ENCODE measurements around the gene WWOX. TPM values are rescaled to one million over a fixed set of nuclear protein-coding genes. Genes with fewer than 3 reads are reported as not detected.

The WWOX gene
- total and polyA plus RNA-seq, 2 donors (not counting 3 experiments of a cell fraction or from before 2014, with no cell fraction given), result 6.2 to 12.5 TPM

DNA sequence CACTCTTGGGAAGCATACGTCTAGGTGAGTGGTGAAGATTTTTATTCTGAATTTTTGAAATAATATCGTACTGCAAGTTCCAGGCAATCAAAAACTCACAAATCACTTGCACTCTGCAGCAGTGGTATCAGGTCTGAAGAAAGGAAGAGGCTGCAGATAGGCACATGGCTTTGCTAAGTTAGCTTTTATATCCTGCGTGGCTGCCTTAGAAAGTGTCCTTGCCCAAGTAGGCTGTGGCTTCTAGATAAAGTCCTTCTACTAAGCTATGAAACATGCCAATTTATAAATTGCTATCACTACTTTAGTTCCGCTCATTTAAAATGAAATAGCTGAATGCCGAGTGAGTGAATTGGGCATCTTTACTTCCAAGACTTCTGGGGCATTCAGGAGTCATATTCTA lies 17.9 kb downstream of the WWOX start:
- Histone ChIP-seq H3K79me2 (ENCODE audit: control insufficient read depth, insufficient read depth, low read length) (no peaks in the 10 kb centered on the region), H3K36me3 (ENCODE audit: control insufficient read depth in 2 of 2, extremely low read depth in 1 of 2, insufficient read depth in 2 of 2, low read length in 2 of 2) (no peaks in the 10 kb centered on the region), H3K4me3 (replicated peaks in 1 of 3; ENCODE audit: insufficient read depth in 1 of 3, low read depth in 1 of 3, low read length in 3 of 3) (no peak overlapping the region), H3K27me3 (ENCODE audit: control insufficient read depth in 2 of 2, insufficient read depth in 2 of 2, low read length in 2 of 2) (no peaks in the 10 kb centered on the region), H3K4me1 (ENCODE audit: control insufficient read depth, extremely low read depth, insufficient read depth, low read length) (no peaks in the 10 kb centered on the region), H3K4me2 (ENCODE audit: insufficient read depth, low read length) (no peak overlapping the region), H2AFZ (ENCODE audit: low read depth, low read length) (no peak overlapping the region), H3K9me3 (replicated peaks; ENCODE audit: control insufficient read depth, insufficient read depth, low read length) (no peaks in the 10 kb centered on the region), H4K20me1 (replicated peaks; ENCODE audit: control insufficient read depth, extremely low read depth, insufficient read depth, low read length) (no peaks in the 10 kb centered on the region), H3K27ac (ENCODE audit: insufficient read depth, low read depth, low read length) (no peak overlapping the region), H3K9me1 (replicated peaks; ENCODE audit: control insufficient read depth, extremely low read depth, insufficient read depth, low read length) (no peaks in the 10 kb centered on the region), H3K9ac (replicated peaks; ENCODE audit: extremely low read depth, insufficient read depth, low read length) (no peak overlapping the region)
- dilution Hi-C loops (cut with MboI; ENCODE audit: extremely low pct_ligation_motif_present, low sequenced_read_pairs) (no loop called here), intact Hi-C loops (cut with micrococcal nuclease) (no loop called here)
- BruUV-seq (replicated peaks), result no TSS peak
- POLR2A ChIA-PET, result no interaction called here
- TF ChIP-seq POLR2AphosphoS5 (IDR thresholded peaks at IDR 0.05; ENCODE audit: insufficient read depth, low read depth, low read length) (no peak), GATA2 (IDR thresholded peaks at IDR 0.05; ENCODE audit: insufficient read depth, insufficient read length, low read depth, low read length) (no peak), JUN (IDR thresholded peaks at IDR 0.05; ENCODE audit: borderline replicate concordance, insufficient read depth, insufficient read length, low read depth) (no peak), POLR2A (IDR thresholded peaks at IDR 0.05; ENCODE audit: low read depth, low read length) (no peak), FOS (IDR thresholded peaks at IDR 0.05; ENCODE audit: borderline replicate concordance, insufficient read depth, low read length) (no peak), MYC (IDR thresholded peaks at IDR 0.05; ENCODE audit: low read depth, low read length) (no peak), EZH2 (IDR thresholded peaks at IDR 0.05; ENCODE audit: borderline replicate concordance, low read depth, low read length, severe bottlenecking) (no peak)
- TF ChIP-seq, protein P1, sequence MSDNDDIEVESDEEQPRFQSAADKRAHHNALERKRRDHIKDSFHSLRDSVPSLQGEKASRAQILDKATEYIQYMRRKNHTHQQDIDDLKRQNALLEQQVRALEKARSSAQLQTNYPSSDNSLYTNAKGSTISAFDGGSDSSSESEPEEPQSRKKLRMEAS (IDR thresholded peaks at IDR 0.05; ENCODE audit: insufficient read depth, insufficient read length), result no peak
- TF ChIP-seq, protein P2, sequence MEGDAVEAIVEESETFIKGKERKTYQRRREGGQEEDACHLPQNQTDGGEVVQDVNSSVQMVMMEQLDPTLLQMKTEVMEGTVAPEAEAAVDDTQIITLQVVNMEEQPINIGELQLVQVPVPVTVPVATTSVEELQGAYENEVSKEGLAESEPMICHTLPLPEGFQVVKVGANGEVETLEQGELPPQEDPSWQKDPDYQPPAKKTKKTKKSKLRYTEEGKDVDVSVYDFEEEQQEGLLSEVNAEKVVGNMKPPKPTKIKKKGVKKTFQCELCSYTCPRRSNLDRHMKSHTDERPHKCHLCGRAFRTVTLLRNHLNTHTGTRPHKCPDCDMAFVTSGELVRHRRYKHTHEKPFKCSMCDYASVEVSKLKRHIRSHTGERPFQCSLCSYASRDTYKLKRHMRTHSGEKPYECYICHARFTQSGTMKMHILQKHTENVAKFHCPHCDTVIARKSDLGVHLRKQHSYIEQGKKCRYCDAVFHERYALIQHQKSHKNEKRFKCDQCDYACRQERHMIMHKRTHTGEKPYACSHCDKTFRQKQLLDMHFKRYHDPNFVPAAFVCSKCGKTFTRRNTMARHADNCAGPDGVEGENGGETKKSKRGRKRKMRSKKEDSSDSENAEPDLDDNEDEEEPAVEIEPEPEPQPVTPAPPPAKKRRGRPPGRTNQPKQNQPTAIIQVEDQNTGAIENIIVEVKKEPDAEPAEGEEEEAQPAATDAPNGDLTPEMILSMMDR (IDR thresholded peaks at IDR 0.05; ENCODE audit: extremely low read depth in 1 of 2, insufficient read depth in 1 of 2, low read depth in 1 of 2, low read length in 2 of 2), result no peak
- no peak for FAIRE-seq
- CTCF ChIA-PET, result no interaction called here
- no peak for DNase-seq (ENCODE audit: low read depth, low spot score)
